K562 (cell line): ENCODE measurements around the gene ACSM6. TPM values are rescaled to one million over a fixed set of nuclear protein-coding genes. Genes with fewer than 3 reads are reported as not detected.
A peak's percentile ranks its signal among the peaks of the same experiment; 100 is the strongest.

Experiments
- CCAR2 ChIP-seq: fragments of 200-400 bp; formaldehyde crosslinking; IDR thresholded peaks from 2 replicates; pipeline ENCODE4 v1.6.1; 2017; ENCODE audit warnings: mild to moderate bottlenecking, low read depth, low read length
- CREBBP ChIP-seq: IDR thresholded peaks from one replicate; pipeline ENCODE4 v1.6.1; 2012; ENCODE audit warnings: low read depth, mild to moderate bottlenecking, control low read depth, inconsistent platforms, low read length
- E2F6 ChIP-seq, 2 experiments: IDR thresholded peaks; 2 replicates each; pipeline ENCODE4 v1.6.1; 2011; ENCODE audit warnings: borderline replicate concordance in 1 of 2, control low read depth in 1 of 2, low read depth in 1 of 2, low read length in 1 of 2, mild to moderate bottlenecking in 1 of 2, mixed read lengths in 1 of 2, moderate library complexity in 1 of 2; ENCODE audit not compliant: insufficient read depth in 1 of 2, insufficient read length in 1 of 2, poor library complexity in 1 of 2, severe bottlenecking in 1 of 2; ENCODE audit errors: extremely low read depth in 1 of 2
- ETS1 ChIP-seq: conservative IDR thresholded peaks from 2 replicates; pipeline ENCODE4 v1.6.1; 2011; ENCODE audit warnings: low read depth, mild to moderate bottlenecking, low read length; ENCODE audit not compliant: control insufficient read depth
- GABPA ChIP-seq: fragments of 200-800 bp; sonication (Bioruptor generic); conservative IDR thresholded peaks from 2 replicates; pipeline ENCODE4 v1.6.1; 2016; ENCODE audit warnings: low read depth, missing genetic modification characterization, missing compliant biosample characterization
- JUNB ChIP-seq: fragments of 450-650 bp; formaldehyde crosslinking; conservative IDR thresholded peaks from 2 replicates; pipeline ENCODE4 v1.4.0; 2020; ENCODE audit warnings: mild to moderate bottlenecking
- KHSRP ChIP-seq: fragments of 450-650 bp; IDR thresholded peaks from 2 replicates; pipeline ENCODE4 v1.6.1; 2017
- PHF8 ChIP-seq: fragments of 200-600 bp; sonication (generic); IDR thresholded peaks from 2 replicates; pipeline ENCODE4 v1.6.1; 2012; ENCODE audit warnings: mixed run types, mild to moderate bottlenecking, inconsistent platforms, low read length, moderate library complexity, borderline replicate concordance
- RAD21 ChIP-seq, 2 experiments: fragments of 250-450 bp in 1 of 2; fragments of 450-650 bp in 1 of 2; sonication (Bioruptor Pico) in 1 of 2; formaldehyde crosslinking in 1 of 2; IDR thresholded peaks in 1 of 2; conservative IDR thresholded peaks in 1 of 2; 2 replicates each; pipeline versions ENCODE4 v1.4.0 to v1.8.0; 2020 to 2022; ENCODE audit warnings: mild to moderate bottlenecking in 2 of 2, moderate library complexity in 1 of 2
- RB1 ChIP-seq: fragments of 450-650 bp; IDR thresholded peaks from 2 replicates; pipeline ENCODE4 v1.6.1; 2017; ENCODE audit warnings: low read depth, mild to moderate bottlenecking
- SPI1 ChIP-seq: IDR thresholded peaks from 2 replicates; pipeline ENCODE4 v1.6.1; 2011; ENCODE audit warnings: low read depth, low read length, control low read depth, borderline replicate concordance
- TAF1 ChIP-seq: IDR thresholded peaks from 2 replicates; pipeline ENCODE4 v1.6.1; 2011; ENCODE audit warnings: mild to moderate bottlenecking, low read length, moderate library complexity; ENCODE audit not compliant: insufficient read depth, control insufficient read depth, severe bottlenecking; ENCODE audit errors: extremely low read depth
- U2AF1 ChIP-seq: fragments of 200-400 bp; formaldehyde crosslinking; optimal IDR thresholded peaks from 2 replicates; pipeline ENCODE3; 2017; ENCODE audit warnings: mild to moderate bottlenecking, low read depth, low read length, moderate library complexity
- ZNF707 ChIP-seq: fragments of 250-450 bp; sonication (Bioruptor Pico); conservative IDR thresholded peaks from 2 replicates; pipeline ENCODE4 v1.8.0; 2022; ENCODE audit warnings: inconsistent platforms, mild to moderate bottlenecking, moderate library complexity
- polyA plus RNA-seq, 8 experiments: library from polyadenylated mRNA; depleted of rRNA in 4 of 8; stranded (reverse) in 5 of 8; unstranded in 3 of 8; fragments of >200 nt; fragmentation: Nextera tagmentation in 2 of 8; fragmentation: Illumina TruSeq in 1 of 8; extraction: Ambion mirVana in 2 of 8; extraction: Trizol in 1 of 8; gene quantifications; 2 replicates each; pipeline versions ENCODE4 v1.2.1 to v1.2.3, GENCODE V29; 2011 to 2014; ENCODE audit warnings: inconsistent platforms in 1 of 8, missing spikeins in 1 of 8
- total RNA-seq, 7 experiments: library from RNA; depleted of rRNA in 6 of 7; stranded (reverse); fragments of >200 nt in 6 of 7; fragmentation: Illumina TruSeq in 2 of 7; extraction: Trizol in 2 of 7; gene quantifications; 2 replicates each; pipeline versions ENCODE4 v1.2.1 to v1.2.3, GENCODE V29; 2011 to 2021; ENCODE audit warnings: low replicate concordance in 1 of 7

ACSM6 gene
- total and polyA plus RNA-seq, 9 of the 15 experiments (the other 6 are each of a cell fraction or from before 2014, with no cell fraction given), result not detected

- TF ChIP-seq E2F6 (IDR thresholded peaks at IDR 0.05; ENCODE audit: borderline replicate concordance in 1 of 2, extremely low read depth in 1 of 2, insufficient read depth in 1 of 2, insufficient read length in 1 of 2, low read depth in 1 of 2, low read length in 1 of 2, poor library complexity in 1 of 2, severe bottlenecking in 1 of 2), result peak; percentile 53 to 67
- peak; percentile 60 for TF ChIP-seq TAF1
- no peak for TF ChIP-seq CREBBP
- no peak for TF ChIP-seq ZNF707
- peak; percentile 75 for TF ChIP-seq RAD21 (CRISPR knock-in tag; conservative IDR thresholded peaks at IDR 0.05 in 1 of 2, IDR thresholded peaks at IDR 0.05 in 1 of 2)
- no peak for TF ChIP-seq KHSRP
- peak; percentile 90 for TF ChIP-seq RB1
- TF ChIP-seq U2AF1, result peak; percentile 63
- TF ChIP-seq GABPA, result peak; percentile 82
- no peak for TF ChIP-seq JUNB
- TF ChIP-seq PHF8, result peak; percentile 69; the same call in 1 of the 2 replicates
- 0 out of 2 replicates have a peak, but pooled peaks have one; percentile 21 for TF ChIP-seq ETS1
- TF ChIP-seq CCAR2, result no peak
- peak; percentile 62; the same call in 1 of the 2 replicates for TF ChIP-seq SPI1
Observed at GRCh38 chr10:95183271-95184230, 10.5 kb upstream of the ACSM6 start (continued).
